Mononuclear cell (primary cell): Measurements from ENCODE around the gene PIP4K2C. TPM values are rescaled to one million over a fixed set of nuclear protein-coding genes. Genes with fewer than 3 reads are reported as not detected.
"Not testable (repeated sequence)": the region's sequence is repeated elsewhere in the genome, so short reads cannot be mapped to it uniquely, and the experiment has no call there.

Source experiments
- H3K27me3 ChIP-seq: 2 replicates; pipeline ENCODE4 v1.6.0; 2011; ENCODE audit warnings: low read length, control low read depth; ENCODE audit not compliant: insufficient read depth
- H3K4me1 ChIP-seq: 2 replicates; pipeline ENCODE4 v1.5.1; 2011; ENCODE audit warnings: mild to moderate bottlenecking, low read length, control low read depth; ENCODE audit not compliant: insufficient read depth
- H3K4me3 ChIP-seq: 2 replicates; pipeline ENCODE4 v1.5.1; 2011; ENCODE audit warnings: mild to moderate bottlenecking, low read length, moderate library complexity
- H3K9me3 ChIP-seq: 2 replicates; pipeline ENCODE4 v1.5.1; 2011; ENCODE audit warnings: low read depth, mild to moderate bottlenecking, control low read depth, low read length
- total RNA-seq: library from RNA; depleted of rRNA; stranded (reverse); fragments of >200 nt; gene quantifications from one replicate; pipeline ENCODE4 v1.2.3, GENCODE V29; 2012

Gene PIP4K2C
- total RNA-seq, 1 donor = 26.0 TPM

DNA sequence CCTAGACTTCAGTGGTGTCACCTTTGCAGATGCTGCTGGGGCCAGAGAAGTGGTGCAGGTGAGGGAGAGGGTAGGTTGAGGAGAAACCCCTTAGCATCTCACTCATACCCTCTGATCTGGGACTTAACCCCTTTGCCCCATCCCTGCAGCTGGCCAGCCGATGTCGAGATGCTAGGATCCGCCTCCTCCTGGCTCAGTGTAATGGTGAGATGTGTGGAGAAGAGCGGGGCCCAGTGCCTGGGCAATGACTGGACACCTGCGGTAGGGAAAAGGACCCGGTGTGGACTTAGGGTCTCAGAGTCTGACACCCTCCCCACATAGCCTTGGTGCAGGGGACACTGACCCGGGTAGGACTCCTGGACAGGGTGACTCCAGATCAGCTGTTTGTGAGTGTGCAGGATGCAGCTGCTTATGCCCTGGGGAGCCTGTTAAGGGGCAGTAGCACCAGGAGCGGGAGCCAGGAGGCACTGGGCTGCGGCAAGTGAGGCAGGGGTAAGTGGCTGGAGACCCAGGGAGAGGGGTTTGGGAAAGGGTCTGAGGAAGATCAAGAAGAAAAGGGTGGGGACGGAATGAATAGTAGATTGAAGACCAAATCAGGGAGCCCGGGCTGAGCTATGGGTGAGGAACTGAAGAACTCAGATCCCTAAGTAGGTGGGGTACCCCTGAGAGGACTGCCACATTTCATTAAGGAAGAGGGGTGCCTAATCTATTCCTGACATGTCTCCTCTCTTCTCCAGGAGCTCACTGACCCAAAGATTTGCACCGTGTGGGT lies 34.5 kb downstream of the PIP4K2C start:
- Histone ChIP-seq H3K27me3 (peaks cover 96% of the 10 kb centered on the region), H3K9me3 (no peaks in the 10 kb centered on the region), H3K4me3 (no peak overlapping the region), H3K4me1 (peaks cover 25% of the 10 kb centered on the region)

DNA sequence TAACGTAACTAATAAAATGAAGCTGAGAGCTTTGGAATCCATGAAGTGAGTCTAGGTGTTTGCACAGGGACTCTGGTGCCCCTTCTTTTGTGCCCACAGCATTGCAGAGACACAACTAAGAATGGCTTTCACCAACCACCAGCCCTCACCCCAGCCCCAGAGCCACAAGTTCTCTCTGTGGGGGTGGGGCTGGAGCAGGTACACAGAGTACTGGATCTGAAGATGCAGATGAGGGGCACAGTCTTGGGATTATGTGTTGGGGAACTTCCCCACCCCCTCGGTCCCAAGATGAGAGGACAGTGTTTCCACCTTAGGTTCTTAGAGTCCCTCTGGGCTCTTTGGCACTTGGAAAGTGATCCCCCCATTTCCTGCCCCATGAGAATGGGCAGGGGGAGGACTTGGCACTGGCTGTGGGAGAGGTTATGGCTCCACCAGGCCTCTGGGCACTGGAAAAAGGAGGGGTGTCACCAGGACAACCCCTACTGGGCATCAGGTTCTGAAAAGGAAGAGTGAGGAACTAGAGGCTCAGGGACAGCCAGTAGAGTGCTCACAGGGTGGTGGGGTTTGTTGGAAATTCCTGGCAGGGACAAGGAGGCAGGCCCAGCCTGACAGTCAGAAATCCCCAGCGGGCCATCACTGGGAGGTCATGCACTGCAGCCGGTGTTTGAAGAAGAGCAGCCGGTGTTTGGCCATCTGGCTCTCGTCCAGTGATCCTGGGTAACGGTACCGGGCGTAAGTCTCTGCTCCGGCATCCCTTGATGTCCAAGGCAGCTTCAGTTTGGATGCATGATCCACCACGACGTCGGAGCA lies 35.3 kb downstream of the PIP4K2C start:
- no peaks in the 10 kb centered on the region for H3K9me3 ChIP-seq
- H3K4me3 ChIP-seq = no peak overlapping the region
- peaks cover 96% of the 10 kb centered on the region for H3K27me3 ChIP-seq
- H3K4me1 ChIP-seq = peaks cover 16% of the 10 kb centered on the region

DNA sequence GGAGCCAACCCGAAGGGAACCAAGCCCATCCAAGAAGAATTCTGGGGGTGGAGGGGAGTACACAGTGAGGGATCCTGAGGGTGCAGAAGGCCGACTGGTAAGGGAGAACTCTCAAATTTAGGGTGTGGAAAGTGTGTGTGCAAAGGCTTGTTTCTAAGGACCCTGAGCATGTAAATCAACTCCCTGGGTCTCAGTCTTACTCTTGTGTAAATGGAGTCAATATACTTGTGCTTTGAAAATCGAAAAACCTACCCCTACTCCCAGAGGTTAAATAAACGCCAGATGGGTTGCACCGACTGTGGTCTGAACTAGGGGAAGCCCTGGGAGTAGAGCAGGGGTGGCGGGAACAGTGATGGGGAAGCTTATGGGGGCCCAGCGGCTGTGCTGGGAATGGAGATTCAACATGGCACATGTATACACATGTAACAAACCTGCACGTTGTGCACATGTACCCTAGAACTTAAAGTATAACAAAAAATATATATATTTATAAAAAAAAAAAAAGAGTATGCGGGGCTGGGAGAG lies 36.0 kb downstream of the PIP4K2C start:
- no peak overlapping the region for H3K4me3 ChIP-seq
- no peaks in the 10 kb centered on the region for H3K9me3 ChIP-seq
- peaks cover 96% of the 10 kb centered on the region for H3K27me3 ChIP-seq
- peaks cover 13% of the 10 kb centered on the region for H3K4me1 ChIP-seq

DNA sequence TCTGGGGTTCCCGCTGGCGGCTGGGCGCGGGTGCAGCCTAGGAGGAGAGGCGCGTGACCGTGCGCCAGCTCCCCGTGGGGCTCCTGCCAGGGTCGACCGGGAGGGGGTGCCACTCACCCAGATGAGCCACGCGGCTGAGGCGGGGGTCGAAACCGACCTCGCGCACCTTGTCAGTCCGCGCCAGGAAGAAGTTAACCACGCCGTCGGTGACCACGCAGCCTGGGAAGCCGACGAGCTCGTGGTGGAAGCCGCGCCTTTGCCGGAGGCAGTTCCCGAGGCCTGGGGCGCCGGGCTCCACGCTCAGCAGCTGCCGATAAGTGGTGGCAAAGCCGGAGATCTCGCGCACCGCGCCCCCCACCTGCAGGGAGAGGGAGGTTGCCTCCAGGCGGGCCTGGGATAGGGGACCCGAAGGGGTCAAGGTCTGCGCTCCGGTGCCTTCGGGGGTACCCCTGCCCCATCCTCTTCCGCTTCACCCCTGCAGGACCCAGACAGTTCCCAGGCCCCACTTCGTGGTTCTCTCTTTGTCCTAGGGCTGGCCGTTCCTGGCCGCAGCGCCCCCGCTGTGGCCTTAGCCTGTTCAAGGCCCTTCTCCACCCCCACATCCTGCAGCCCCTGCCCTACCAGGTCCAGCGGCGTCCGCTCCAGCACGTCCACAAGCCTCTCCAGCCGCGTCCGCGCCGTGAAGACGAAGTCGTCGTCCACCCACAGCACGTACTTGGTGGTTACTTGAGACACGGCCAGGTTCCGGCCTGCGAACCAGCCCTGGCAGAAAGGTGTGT lies 36.7 kb downstream of the PIP4K2C start:
- H3K4me1 ChIP-seq = peaks cover 19% of the 10 kb centered on the region
- peaks cover 96% of the 10 kb centered on the region for H3K27me3 ChIP-seq
- H3K9me3 ChIP-seq = no peaks in the 10 kb centered on the region
- no peak overlapping the region for H3K4me3 ChIP-seq

DNA sequence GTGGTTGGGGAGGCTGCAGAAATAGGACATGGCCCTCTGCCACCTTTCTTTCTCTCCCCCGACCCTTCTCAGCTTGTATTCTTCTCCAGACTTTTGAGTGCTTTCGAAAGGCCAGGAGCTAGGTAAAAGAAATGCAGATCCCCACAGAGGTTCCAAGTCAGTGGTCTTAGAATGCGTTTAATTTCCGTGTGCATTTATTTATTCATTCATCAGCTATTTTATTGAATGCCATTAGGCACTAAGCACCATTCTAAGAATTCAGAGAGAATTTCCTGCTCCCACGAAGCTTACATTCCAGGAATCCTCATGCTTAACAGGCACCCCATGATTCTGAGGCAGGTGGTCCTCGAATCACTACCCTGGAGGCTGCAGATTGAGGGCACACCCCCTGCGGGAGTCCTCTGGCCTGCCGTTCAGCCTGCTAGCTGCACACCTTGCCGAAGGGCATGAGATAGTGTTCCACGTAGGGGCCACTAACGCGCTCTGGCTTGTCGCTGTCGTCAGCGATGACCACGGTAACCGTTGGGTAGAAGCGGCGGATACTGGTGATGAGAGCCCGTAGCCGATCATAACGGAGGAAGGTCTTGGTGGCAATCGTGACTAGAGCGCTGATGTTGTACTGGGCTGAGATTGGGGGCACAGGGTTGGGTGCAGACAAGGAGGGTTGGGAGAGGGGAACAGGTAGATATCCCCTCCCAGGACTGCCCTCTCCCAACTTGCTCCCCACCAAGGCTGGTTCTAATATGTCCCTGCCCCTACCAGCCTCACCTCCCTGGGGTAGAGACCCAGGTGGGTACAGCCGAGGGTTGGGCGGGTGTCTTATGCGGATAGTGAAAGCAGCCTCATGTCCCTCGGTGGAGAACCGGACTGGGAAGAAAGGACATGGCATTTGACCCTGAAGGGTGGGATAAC lies 37.5 kb downstream of the PIP4K2C start:
- Histone ChIP-seq H3K9me3 (no peaks in the 10 kb centered on the region), H3K4me1 (peaks cover 28% of the 10 kb centered on the region), H3K4me3 (no peak overlapping the region), H3K27me3 (peaks cover 96% of the 10 kb centered on the region)

DNA sequence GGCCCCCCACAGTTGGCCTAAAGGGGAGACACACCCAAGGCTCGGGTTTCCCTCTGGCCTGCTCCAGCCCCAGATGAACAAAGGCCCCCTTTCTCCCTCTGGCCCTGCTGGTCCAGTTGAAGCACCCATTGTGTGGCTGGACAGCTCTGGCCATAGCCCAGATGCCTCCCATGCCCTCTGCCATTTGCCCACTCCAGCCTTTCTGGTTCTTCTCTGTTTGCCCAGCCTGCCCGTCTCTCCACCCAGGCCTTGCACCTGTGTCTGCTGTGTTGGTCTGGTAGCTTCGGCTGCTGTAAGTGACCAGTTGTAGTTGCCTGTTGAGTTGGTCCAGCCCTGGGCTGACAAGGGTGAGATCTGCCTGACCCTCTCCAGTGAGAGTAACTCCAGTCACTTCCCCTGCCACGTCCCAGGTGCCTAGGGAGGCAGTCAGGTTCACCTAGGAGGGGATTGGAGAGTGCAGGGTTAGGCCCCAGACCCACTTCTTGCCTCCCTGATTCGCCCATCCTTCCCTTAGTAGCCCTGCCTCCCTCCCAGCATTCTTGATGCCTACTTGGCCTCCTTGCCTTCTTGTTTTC lies 39.0 kb downstream of the PIP4K2C start:
- peaks cover 90% of the 10 kb centered on the region for H3K27me3 ChIP-seq
- no peak overlapping the region for H3K4me3 ChIP-seq
- no peaks in the 10 kb centered on the region for H3K9me3 ChIP-seq
- H3K4me1 ChIP-seq = peaks cover 29% of the 10 kb centered on the region

DNA sequence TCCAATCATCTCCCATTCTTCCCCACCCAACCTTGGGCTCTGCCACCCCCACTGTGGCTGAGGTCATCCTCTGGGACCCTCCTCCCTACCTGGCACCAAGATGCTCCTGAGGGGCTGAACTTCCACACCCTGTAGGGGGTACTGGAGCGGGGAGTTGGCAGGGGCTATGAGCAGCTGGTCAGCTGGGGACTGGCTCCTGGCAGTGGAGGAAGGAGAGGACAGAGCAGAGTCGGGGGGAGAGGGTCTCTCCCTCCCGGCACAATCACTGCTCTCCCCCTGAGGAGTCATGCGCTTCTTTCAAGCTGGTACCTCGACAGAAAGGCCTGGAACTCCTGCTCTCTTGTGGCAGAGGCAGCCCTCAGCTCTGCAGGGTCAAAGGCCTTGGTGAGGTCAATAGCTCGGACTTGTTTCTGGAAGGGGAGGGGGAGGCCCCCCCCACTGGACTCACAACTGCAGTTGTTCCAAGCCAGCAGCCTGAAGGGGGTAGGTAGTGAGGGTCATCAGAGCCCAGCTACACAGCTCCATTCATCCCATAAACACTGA lies 40.0 kb downstream of the PIP4K2C start:
- Histone ChIP-seq H3K4me3 (no peak overlapping the region), H3K4me1 (peaks cover 29% of the 10 kb centered on the region), H3K27me3 (peaks cover 86% of the 10 kb centered on the region), H3K9me3 (no peaks in the 10 kb centered on the region)

DNA sequence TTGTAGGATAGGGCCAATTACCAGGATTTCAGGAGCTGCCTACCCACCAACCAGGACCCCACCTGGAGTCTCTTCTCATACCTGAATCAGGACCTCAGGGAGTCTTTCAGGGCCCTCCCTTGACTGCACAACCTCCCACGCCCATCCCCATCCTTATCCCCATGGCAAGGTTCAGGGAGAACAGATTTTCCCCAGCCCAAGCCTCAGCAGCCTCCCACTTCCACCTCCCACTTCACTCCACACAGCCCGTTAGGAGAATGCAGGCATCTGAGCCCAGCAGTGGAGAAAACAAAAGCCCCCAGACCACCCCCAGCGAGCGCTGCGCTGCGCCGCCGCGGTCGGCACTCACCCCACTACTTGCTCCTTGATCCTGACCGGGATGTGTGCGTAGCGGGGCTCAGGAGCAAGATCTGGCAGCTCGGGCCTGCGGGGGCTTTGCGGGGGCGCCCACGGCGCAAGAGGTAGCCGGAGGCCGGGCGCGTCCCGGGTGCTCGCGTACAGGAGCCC lies 40.6 kb downstream of the PIP4K2C start:
- Histone ChIP-seq H3K4me1 (peaks cover 29% of the 10 kb centered on the region), H3K27me3 (peaks cover 81% of the 10 kb centered on the region), H3K9me3 (no peaks in the 10 kb centered on the region), H3K4me3 (no peak overlapping the region)

DNA sequence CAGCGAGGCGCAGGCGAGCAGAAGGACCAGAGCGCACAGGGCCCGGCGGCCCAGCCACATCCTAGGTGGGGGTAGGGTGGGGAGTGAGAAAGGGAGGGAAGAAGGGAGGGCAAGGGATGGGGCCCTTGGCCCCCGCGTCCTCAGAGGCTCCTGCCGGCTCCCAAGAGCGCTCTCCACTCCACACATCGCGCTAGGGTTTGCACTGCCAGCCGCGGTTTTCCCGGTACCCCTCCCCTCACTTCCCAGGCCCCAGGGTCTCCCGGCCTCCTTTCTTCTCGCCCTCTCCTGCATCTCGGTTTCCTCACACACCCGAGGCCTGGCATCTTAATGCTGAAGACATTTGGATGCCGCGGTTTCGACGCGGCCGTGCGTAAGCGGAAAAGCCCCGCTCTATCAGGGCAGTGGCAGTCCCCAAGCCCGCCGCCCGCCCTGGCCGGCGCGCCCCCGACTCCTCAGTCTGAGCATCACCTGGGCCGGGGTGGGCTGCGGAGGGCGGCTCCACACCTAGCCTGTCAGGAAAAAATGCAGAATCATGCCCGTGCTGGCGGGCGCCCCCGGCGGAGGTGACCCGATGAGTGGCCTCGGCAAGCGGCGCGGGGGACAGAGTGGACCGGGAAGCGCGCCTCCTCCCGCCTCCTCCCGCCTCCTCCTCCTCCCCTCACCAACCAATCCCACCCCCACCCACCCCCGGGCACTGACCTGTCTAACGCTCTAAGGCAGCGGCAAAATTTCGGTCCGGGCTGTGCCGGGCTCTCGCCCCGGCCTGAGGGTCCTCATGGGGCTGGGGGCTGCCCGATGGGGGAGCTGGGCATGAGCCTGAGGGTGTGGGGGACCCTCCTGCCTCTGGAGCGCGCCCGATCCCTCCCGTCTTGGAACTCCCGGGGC lies 41.3 kb downstream of the PIP4K2C start:
- Histone ChIP-seq H3K27me3 (peaks cover 75% of the 10 kb centered on the region), H3K4me3 (no peak overlapping the region), H3K4me1 (peaks cover 27% of the 10 kb centered on the region), H3K9me3 (no peaks in the 10 kb centered on the region)

DNA sequence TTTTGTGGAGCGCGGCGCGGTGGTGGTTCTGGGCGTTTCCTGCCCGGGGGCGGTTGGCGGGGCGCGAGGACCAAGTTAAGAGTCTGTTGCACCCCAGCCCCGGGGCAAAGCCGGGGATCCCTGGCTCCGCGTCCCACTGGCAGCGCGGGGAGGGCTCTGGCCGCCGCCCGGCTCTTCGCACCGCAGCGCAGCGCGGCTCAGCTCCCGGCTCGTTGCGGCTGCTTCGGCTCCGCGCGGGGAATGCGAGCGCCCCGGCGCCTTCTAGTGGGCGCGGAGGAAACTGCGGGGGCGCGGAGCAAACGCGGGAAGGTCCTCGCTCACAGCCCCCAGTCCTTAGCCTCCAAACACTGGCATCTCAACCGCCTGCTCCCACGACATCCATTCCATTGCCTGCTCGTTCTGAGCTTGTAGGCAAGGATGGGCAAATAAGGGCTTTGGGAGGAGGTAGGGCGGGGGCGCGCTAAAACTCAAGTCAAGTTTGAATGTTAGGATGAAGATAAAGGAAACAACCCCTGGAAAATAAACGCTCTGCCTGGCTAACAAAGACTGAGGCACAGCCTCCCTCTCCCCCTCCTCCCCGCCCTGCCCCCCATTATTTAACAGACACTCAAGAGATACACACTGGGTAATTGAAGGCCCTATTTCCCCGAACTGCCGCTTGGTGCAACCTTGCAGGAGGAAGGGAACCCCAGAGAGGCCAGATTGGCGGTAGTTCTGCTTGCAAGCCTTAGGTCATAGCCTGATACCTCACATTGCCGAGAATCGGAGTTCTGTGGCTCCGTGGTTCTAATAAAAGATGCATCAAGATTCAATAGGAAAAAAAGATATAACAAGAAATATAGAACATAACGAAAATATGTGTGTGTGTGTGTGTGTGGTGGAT lies 42.2 kb downstream of the PIP4K2C start, which contains the start of gene B4GALNT1:
Gene B4GALNT1, minus strand, starts transcription at position 244 of the 883 bp plus-strand sequence. CDS start 1,069 bp downstream, outside the sequence.
- Histone ChIP-seq H3K4me3 (no peak within 1 kb of the TSS), H3K27me3 (peaks cover 66% of the 10 kb centered on the region), H3K9me3 (no peaks in the 10 kb centered on the region), H3K4me1 (peaks cover 19% of the 10 kb centered on the region)

DNA sequence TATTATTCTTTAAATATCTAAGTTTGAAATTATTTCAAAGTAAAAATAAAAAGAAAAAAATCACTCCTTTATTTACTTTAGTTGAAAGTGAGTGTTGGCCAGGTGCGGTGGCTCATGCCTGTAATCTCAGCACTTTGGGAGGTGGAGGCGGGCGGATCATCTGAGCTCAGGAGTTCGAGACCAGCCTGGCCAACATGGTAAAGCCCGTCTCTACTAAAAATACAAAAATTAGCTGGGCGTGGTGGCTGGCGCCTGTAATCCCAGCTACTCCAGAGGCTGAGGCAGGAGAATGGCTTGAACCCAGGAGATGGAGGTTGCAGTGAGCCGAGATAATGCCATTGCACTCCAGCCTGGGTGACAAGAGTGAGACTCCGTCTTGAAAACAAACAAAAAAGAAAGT lies 45.7 kb downstream of the PIP4K2C start:
- H3K4me1 ChIP-seq = peaks cover 18% of the 10 kb centered on the region
- H3K27me3 ChIP-seq = peaks cover 39% of the 10 kb centered on the region
- not testable (repeated sequence) for H3K4me3 ChIP-seq, H3K9me3 ChIP-seq

DNA sequence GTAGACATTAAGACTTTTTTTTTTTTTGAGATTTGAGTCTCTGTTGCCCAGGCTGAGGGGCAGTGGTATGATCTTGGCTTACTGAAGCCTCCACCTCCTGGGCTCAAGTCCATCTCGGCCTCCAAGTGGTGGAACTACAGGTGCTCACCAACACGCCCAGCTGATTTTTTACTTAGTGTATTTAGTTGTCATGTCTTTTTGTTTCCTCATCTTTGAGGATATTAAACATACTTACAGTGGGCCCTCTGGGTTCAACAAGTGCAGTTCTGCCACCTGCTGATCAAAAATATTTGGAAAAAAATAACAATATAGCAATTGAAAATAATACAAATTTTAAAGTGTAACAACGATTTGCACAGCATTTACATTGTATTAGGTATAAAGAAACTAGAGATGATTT lies 46.4 kb downstream of the PIP4K2C start:
- H3K4me3 ChIP-seq = no peak overlapping the region
- H3K27me3 ChIP-seq = peaks cover 32% of the 10 kb centered on the region
- H3K4me1 ChIP-seq = peaks cover 12% of the 10 kb centered on the region
- H3K9me3 ChIP-seq = no peaks in the 10 kb centered on the region
